HepG2 (cell line): ENCODE measurements around the gene SS18L1. TPM values are rescaled to one million over a fixed set of nuclear protein-coding genes. Genes with fewer than 3 reads are reported as not detected.

ENCODE experiments used
- BCL3 ChIP-seq: sonication (generic); formaldehyde crosslinking; IDR thresholded peaks from 2 replicates; pipeline ENCODE4 v1.5.1; 2020; ENCODE audit warnings: mild to moderate bottlenecking, missing genetic modification reagents, moderate library complexity
- HDAC2 ChIP-seq: sonication (generic); formaldehyde crosslinking; IDR thresholded peaks from 2 replicates; pipeline ENCODE4 v1.4.0; 2020; ENCODE audit warnings: missing genetic modification reagents
- NFIB ChIP-seq: sonication (generic); formaldehyde crosslinking; IDR thresholded peaks from 2 replicates; pipeline ENCODE4 v1.9.0; 2021; ENCODE audit warnings: missing genetic modification reagents, mild to moderate bottlenecking, borderline replicate concordance
- NFKB2 ChIP-seq: sonication (generic); formaldehyde crosslinking; IDR thresholded peaks from 2 replicates; pipeline ENCODE4 v1.4.0; 2020; ENCODE audit warnings: missing genetic modification reagents, borderline replicate concordance
- PRDM4 ChIP-seq: sonication (generic); formaldehyde crosslinking; IDR thresholded peaks from 2 replicates; pipeline ENCODE4 v1.9.0; 2021; ENCODE audit warnings: missing genetic modification reagents, borderline replicate concordance
- TCF12 ChIP-seq, 2 experiments: fragments of 450-650 bp in 1 of 2; sonication (generic) in 1 of 2; formaldehyde crosslinking in 1 of 2; IDR thresholded peaks; 2 replicates each; pipeline versions ENCODE4 v1.6.1 to v1.8.0; 2017 to 2022; ENCODE audit warnings: antibody characterized with exemption in 1 of 2, mild to moderate bottlenecking in 1 of 2, missing genetic modification reagents in 1 of 2, moderate library complexity in 1 of 2
- ZBTB2 ChIP-seq: sonication (generic); formaldehyde crosslinking; IDR thresholded peaks from 2 replicates; pipeline ENCODE4 v1.8.0; 2022; ENCODE audit warnings: low read depth, missing genetic modification reagents
- ZBTB33 ChIP-seq: sonication (generic); formaldehyde crosslinking; IDR thresholded peaks from 2 replicates; pipeline ENCODE4 v1.4.0; 2020; ENCODE audit warnings: missing genetic modification reagents
- ZNF264 ChIP-seq: sonication (generic); formaldehyde crosslinking; IDR thresholded peaks from 2 replicates; pipeline ENCODE4 v1.4.0; 2020; ENCODE audit warnings: missing genetic modification reagents
- ZNF274 ChIP-seq: sonication (generic); formaldehyde crosslinking; IDR thresholded peaks from 2 replicates; pipeline ENCODE4 v1.5.1; 2020; ENCODE audit warnings: mild to moderate bottlenecking, missing genetic modification reagents
- ZNF407 ChIP-seq: sonication (generic); formaldehyde crosslinking; IDR thresholded peaks from one replicate; pipeline ENCODE4 v1.5.1; 2020; ENCODE audit warnings: mild to moderate bottlenecking, missing genetic modification reagents; ENCODE audit errors: not compliant biosample characterization
- ZNF784 ChIP-seq: sonication (generic); formaldehyde crosslinking; IDR thresholded peaks from 2 replicates; pipeline ENCODE4 v1.5.1; 2020; ENCODE audit warnings: missing genetic modification reagents, mild to moderate bottlenecking, borderline replicate concordance
- polyA plus RNA-seq, 8 experiments: library from polyadenylated mRNA; depleted of rRNA in 3 of 8; stranded (reverse) in 7 of 8; unstranded in 1 of 8; fragments of >200 nt; fragmentation: Illumina TruSeq in 4 of 8; extraction: Trizol in 4 of 8; gene quantifications; 2 replicates each; pipeline versions ENCODE4 v1.2.1 to v1.2.3, GENCODE V29; 2011 to 2016; ENCODE audit warnings: low read depth in 4 of 8, missing spikeins in 1 of 8, mixed read lengths in 1 of 8; ENCODE audit not compliant: insufficient read depth in 1 of 8
- total RNA-seq, 5 experiments: library from RNA; depleted of rRNA; stranded (reverse); fragments of >200 nt; fragmentation: Illumina TruSeq; extraction: Trizol; gene quantifications; 2 replicates each; pipeline ENCODE4 v1.2.3, GENCODE V29; 2016; ENCODE audit warnings: low read depth in 1 of 5

SS18L1 gene
- total and polyA plus RNA-seq, 2 of the 13 experiments (the other 11 are each of a cell fraction or from before 2014, with no cell fraction given), result 17.8 to 27.6 TPM

GRCh38 chr20:62148908-62149314, 5.3 kb downstream of the SS18L1 start (continued):
- TF ChIP-seq BCL3 (CRISPR knock-in tag), result no peak
- no peak for TF ChIP-seq NFKB2 (CRISPR knock-in tag)
- no peak for TF ChIP-seq ZBTB2 (CRISPR knock-in tag)
- no peak for TF ChIP-seq TCF12 (IDR thresholded peaks at IDR 0.05)
- no peak for TF ChIP-seq TCF12 (CRISPR knock-in tag; IDR thresholded peaks at IDR 0.05)
- TF ChIP-seq HDAC2, result no peak
- 0 out of 2 replicates have a peak, but pooled peaks have one; percentile 53 for TF ChIP-seq ZNF274 (CRISPR knock-in tag)
- TF ChIP-seq ZNF264 (CRISPR knock-in tag), result no peak
- 0 out of 2 replicates have a peak, but pooled peaks have one; percentile 49 for TF ChIP-seq ZNF784 (CRISPR knock-in tag)
- TF ChIP-seq ZBTB33 (CRISPR knock-in tag), result peak; percentile 99
- TF ChIP-seq NFIB, result no peak
- TF ChIP-seq ZNF407 (CRISPR knock-in tag), result peak; percentile 75
- no peak for TF ChIP-seq PRDM4 (CRISPR knock-in tag)
